Fibroblast of lung (primary cell): Measurements from ENCODE around the gene ELMO1. TPM values are rescaled to one million over a fixed set of nuclear protein-coding genes. Genes with fewer than 3 reads are reported as not detected.
A peak's percentile ranks its signal among the peaks of the same experiment; 100 is the strongest.

ENCODE experiments used
- DNase-seq, 2 donors: peaks; one replicate each; pipeline versions ENCODE4 v3.0.0 to v3.0.0-alpha.2; 2010; ENCODE audit warnings: low read depth in 2 of 2
- H2AFZ ChIP-seq: 2 replicates; pipeline ENCODE4 v1.5.1; 2012; ENCODE audit warnings: low read length, control low read depth, inconsistent platforms
- H3K27ac ChIP-seq: 2 replicates; pipeline ENCODE4 v1.5.1; 2011; ENCODE audit warnings: low read length, control low read depth; ENCODE audit not compliant: insufficient read depth
- H3K27me3 ChIP-seq: 2 replicates; pipeline ENCODE4 v1.5.1; 2011; ENCODE audit warnings: mild to moderate bottlenecking, low read length; ENCODE audit not compliant: control insufficient read depth, insufficient read depth
- H3K36me3 ChIP-seq: 2 replicates; pipeline ENCODE4 v1.5.1; 2011; ENCODE audit warnings: low read length; ENCODE audit not compliant: control insufficient read depth, insufficient read depth
- H3K4me1 ChIP-seq: 2 replicates; pipeline ENCODE4 v1.5.1; 2011; ENCODE audit warnings: low read length; ENCODE audit not compliant: control insufficient read depth, insufficient read depth; ENCODE audit errors: extremely low read depth
- H3K4me2 ChIP-seq: 2 replicates; pipeline ENCODE4 v1.5.1; 2011; ENCODE audit warnings: low read length, control low read depth; ENCODE audit not compliant: insufficient read depth; ENCODE audit errors: extremely low read depth
- H3K4me3 ChIP-seq, 4 experiments: fragments of 200-600 bp in 1 of 4; sonication (generic) in 1 of 4; replicated peaks in 1 of 4; 2 replicates each; pipeline ENCODE4 v1.5.1; 2011 to 2016; ENCODE audit warnings: low read length in 4 of 4, low read depth in 3 of 4, mild to moderate bottlenecking in 3 of 4, control low read depth in 2 of 4, inconsistent platforms in 1 of 4, mixed read lengths in 1 of 4; ENCODE audit not compliant: insufficient read depth in 1 of 4; ENCODE audit errors: control extremely low read depth in 1 of 4
- H3K79me2 ChIP-seq: 2 replicates; pipeline ENCODE4 v1.5.1; 2012; ENCODE audit warnings: mild to moderate bottlenecking, low read length, inconsistent platforms; ENCODE audit not compliant: control insufficient read depth, insufficient read depth
- H3K9ac ChIP-seq: 2 replicates; pipeline ENCODE4 v1.5.1; 2011; ENCODE audit warnings: mild to moderate bottlenecking, low read length, control low read depth; ENCODE audit not compliant: insufficient read depth
- H3K9me3 ChIP-seq: 2 replicates; pipeline ENCODE4 v1.5.1; 2012; ENCODE audit warnings: low read depth, low read length; ENCODE audit not compliant: control insufficient read depth, insufficient read depth
- H4K20me1 ChIP-seq: 2 replicates; pipeline ENCODE4 v1.5.1; 2011; ENCODE audit warnings: low read length; ENCODE audit not compliant: control insufficient read depth, insufficient read depth; ENCODE audit errors: extremely low read depth
- EZH2 ChIP-seq: IDR thresholded peaks from 2 replicates; pipeline ENCODE4 v1.5.1; 2012; ENCODE audit warnings: low read length, control low read depth, mild to moderate bottlenecking; ENCODE audit errors: missing control alignments
- polyA plus RNA-seq, 2 donors: library from polyadenylated mRNA; depleted of rRNA in 1 of 2; stranded (reverse) in 1 of 2; unstranded in 1 of 2; fragments of >200 nt; gene quantifications; 2 replicates each; pipeline ENCODE4 v1.2.1, GENCODE V29; 2011 to 2012; ENCODE audit warnings: missing spikeins in 1 of 2
- total RNA-seq: library from RNA; depleted of rRNA; stranded (reverse); fragments of >200 nt; gene quantifications from 2 replicates; pipeline ENCODE4 v1.2.1, GENCODE V29; 2014
- TF ChIP-seq, protein P1 (sequence below), 2 donors: IDR thresholded peaks in 1 of 2; conservative IDR thresholded peaks in 1 of 2; 1 replicate in 1 of 2; 2 replicates in 1 of 2; pipeline ENCODE4 v1.5.1; 2011 to 2012; ENCODE audit warnings: low read length in 2 of 2, control low read depth in 1 of 2, inconsistent platforms in 1 of 2, low read depth in 1 of 2, mild to moderate bottlenecking in 1 of 2

The ELMO1 gene
- total and polyA plus RNA-seq, 2 donors (not counting 1 experiment from before 2014, with no cell fraction given), result 0.50 TPM; not detected in 1

DNA sequence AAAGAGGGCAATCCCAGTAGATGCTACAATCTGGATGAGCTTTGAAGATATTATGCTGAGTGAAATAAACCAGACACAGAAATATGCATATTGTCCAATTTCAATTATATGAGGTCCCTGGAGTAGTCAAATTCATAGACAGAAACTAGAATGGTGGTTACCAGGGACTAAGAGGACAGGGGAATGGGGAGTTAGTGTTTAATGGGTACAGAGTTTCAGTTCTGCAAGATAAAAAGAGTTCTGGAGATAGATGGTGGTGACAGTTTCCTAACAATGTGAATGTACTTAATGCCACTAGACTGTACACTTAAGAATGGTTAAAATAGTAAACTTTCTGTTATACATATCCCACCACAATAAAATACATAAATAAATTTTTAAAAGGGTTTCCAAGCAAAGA lies 236.6 kb downstream of the ELMO1 start:
- H2AFZ ChIP-seq, result no peak overlapping the region
- TF ChIP-seq, protein P1, sequence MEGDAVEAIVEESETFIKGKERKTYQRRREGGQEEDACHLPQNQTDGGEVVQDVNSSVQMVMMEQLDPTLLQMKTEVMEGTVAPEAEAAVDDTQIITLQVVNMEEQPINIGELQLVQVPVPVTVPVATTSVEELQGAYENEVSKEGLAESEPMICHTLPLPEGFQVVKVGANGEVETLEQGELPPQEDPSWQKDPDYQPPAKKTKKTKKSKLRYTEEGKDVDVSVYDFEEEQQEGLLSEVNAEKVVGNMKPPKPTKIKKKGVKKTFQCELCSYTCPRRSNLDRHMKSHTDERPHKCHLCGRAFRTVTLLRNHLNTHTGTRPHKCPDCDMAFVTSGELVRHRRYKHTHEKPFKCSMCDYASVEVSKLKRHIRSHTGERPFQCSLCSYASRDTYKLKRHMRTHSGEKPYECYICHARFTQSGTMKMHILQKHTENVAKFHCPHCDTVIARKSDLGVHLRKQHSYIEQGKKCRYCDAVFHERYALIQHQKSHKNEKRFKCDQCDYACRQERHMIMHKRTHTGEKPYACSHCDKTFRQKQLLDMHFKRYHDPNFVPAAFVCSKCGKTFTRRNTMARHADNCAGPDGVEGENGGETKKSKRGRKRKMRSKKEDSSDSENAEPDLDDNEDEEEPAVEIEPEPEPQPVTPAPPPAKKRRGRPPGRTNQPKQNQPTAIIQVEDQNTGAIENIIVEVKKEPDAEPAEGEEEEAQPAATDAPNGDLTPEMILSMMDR (conservative IDR thresholded peaks at IDR 0.05 in 1 of 2, IDR thresholded peaks at IDR 0.05 in 1 of 2; ENCODE audit: low read depth in 1 of 2, low read length in 2 of 2), result no peak
- no peak for TF ChIP-seq EZH2
- no peak overlapping the region for H3K4me2 ChIP-seq
- H3K27ac ChIP-seq, result no peak overlapping the region
- no peak for DNase-seq
- no peaks in the 10 kb centered on the region for H3K79me2 ChIP-seq
- H3K9ac ChIP-seq, result no peak overlapping the region
- H3K36me3 ChIP-seq, result no peaks in the 10 kb centered on the region
- no peaks in the 10 kb centered on the region for H3K27me3 ChIP-seq
- H4K20me1 ChIP-seq, result no peaks in the 10 kb centered on the region
- no peaks in the 10 kb centered on the region for H3K9me3 ChIP-seq
- H3K4me3 ChIP-seq, result no peak overlapping the region
- peaks cover 4% of the 10 kb centered on the region for H3K4me1 ChIP-seq

DNA sequence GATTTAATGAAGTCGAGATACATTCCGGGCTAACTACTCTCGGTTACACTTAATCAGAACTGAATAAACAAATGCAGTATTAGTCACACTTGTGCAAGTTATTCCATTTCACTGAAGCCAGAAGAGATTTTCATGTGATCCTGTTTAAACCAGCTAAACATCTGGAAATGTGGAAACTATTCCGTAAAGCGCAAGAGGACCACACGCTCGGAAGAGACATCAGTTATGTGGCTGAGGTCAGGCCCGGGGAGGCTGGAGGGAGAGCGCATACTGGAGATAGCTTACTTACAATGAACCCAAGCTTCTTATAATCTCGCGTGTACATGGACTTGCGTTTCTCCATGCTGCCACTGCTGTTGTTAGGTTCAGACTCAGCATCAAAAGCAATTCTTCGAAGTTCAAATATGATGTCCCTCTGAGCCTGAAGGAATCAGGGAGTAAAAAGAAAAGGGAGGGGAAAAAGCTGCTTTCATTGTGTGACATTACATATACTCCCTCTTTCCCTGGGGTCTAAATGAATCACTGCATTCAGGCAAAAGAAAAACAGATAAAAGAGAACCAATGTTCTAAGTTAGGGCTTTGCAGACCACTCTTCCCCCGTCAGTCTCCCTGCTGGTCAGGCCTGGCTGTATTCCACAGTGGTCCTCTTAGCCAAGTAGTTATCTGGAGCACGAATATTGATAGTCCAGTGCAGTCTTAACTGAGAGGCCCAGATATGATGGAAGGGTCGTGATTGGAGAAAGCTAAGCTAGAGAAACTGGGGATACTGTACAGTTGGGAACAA lies 237.4 kb downstream of the ELMO1 start:
- H3K9ac ChIP-seq, result no peak overlapping the region
- H3K4me1 ChIP-seq, result peaks cover 4% of the 10 kb centered on the region
- H3K4me2 ChIP-seq, result peak overlapping the region; percentile 85
- H2AFZ ChIP-seq, result peak overlapping the region; percentile 60
- H3K4me3 ChIP-seq, result peak overlapping the region in 1 of 4 experiments; percentile 24
- no peaks in the 10 kb centered on the region for H3K36me3 ChIP-seq
- H3K27me3 ChIP-seq, result no peaks in the 10 kb centered on the region
- no peaks in the 10 kb centered on the region for H3K9me3 ChIP-seq
- H3K79me2 ChIP-seq, result no peaks in the 10 kb centered on the region
- no peaks in the 10 kb centered on the region for H4K20me1 ChIP-seq
- TF ChIP-seq EZH2, result no peak
- TF ChIP-seq, protein P1 (conservative IDR thresholded peaks at IDR 0.05 in 1 of 2, IDR thresholded peaks at IDR 0.05 in 1 of 2; ENCODE audit: low read depth in 1 of 2, low read length in 2 of 2), result no peak
- peak overlapping the region; percentile 34 for H3K27ac ChIP-seq
- DNase-seq, result peak; percentile 72 to 98

DNA sequence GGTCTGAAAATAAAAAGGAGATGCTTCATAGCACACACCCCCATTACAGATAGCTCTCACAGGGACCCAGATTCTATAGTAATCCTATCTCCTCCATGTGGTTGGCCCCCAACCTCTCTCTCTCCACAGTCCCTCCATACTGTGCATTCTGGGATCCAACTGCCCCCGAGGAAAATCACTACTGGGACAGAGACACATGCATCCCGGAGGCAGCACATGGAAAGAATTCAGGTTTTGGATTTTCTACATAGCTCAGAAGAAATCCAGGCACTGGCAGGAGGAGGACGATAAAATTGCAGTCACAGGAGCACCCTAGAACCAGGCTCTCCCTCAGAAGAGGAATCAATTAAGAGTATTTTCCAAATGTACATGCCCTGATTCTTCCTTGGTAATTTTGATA lies 239.5 kb downstream of the ELMO1 start:
- Histone ChIP-seq H3K9ac (no peak overlapping the region), H2AFZ (no peak overlapping the region), H3K4me1 (peaks cover 4% of the 10 kb centered on the region), H4K20me1 (no peaks in the 10 kb centered on the region), H3K4me3 (no peak overlapping the region), H3K27me3 (no peaks in the 10 kb centered on the region), H3K4me2 (no peak overlapping the region), H3K9me3 (no peaks in the 10 kb centered on the region), H3K27ac (no peak overlapping the region), H3K36me3 (no peaks in the 10 kb centered on the region), H3K79me2 (no peaks in the 10 kb centered on the region)
- no peak for TF ChIP-seq EZH2
- DNase-seq, result no peak
